HepG2 (cell line): ENCODE measurements around the gene SNRPD3. TPM values are rescaled to one million over a fixed set of nuclear protein-coding genes. Genes with fewer than 3 reads are reported as not detected.
"Not testable (repeated sequence)": the region's sequence is repeated elsewhere in the genome, so short reads cannot be mapped to it uniquely, and the experiment has no call there.

Source experiments
- ATAC-seq: fragments of 200-7000 bp; cut with Tn5 transposase; 3 replicates; pipeline ENCODE4 v1.9.1; 2020; ENCODE audit warnings: mild to moderate bottlenecking, moderate library complexity
- BruUV-seq: library from RNA; stranded (reverse); fragments of 400-500 nt; replicated peaks from 2 replicates; lab custom pipeline; 2021; lab: Mats Ljungman, UMichigan
- CTCF ChIA-PET: fragments of 300-600 bp; formaldehyde crosslinking; extraction: SDS; loops from one replicate; lab custom pipeline; 2021; ENCODE audit warnings: low total read pairs, inconsistent platforms, low intra/inter-chr PET ratio; lab: Yijun Ruan, JAX
- POLR2A ChIA-PET: fragments of 350-600 bp; sonication (Branson Sonifier 250); formaldehyde crosslinking; loops from one replicate; lab custom pipeline; 2020; ENCODE audit warnings: antibody characterized with exemption, inconsistent platforms; lab: Yijun Ruan, JAX
- DNase-seq: peaks from one replicate; pipeline ENCODE4 v3.0.0-alpha.2; 2015; ENCODE audit warnings: low spot score
- FAIRE-seq: peaks from 3 replicates; lab custom pipeline; 2011; peaks lifted over from hg19 to GRCh38; lab: Jason Lieb, UNC
- H2AFZ ChIP-seq: one replicate; pipeline ENCODE4 v1.6.1; 2011; ENCODE audit warnings: low read length, inconsistent platforms
- H3K27ac ChIP-seq: fragments of 300-600 bp; 3 replicates; pipeline ENCODE4 v1.8.0; 2011; ENCODE audit warnings: mixed run types, mild to moderate bottlenecking, mixed read lengths, low read length, inconsistent platforms; ENCODE audit not compliant: insufficient read depth; ENCODE audit errors: extremely low read length
- H3K27me3 ChIP-seq, 2 experiments: fragments of 200-600 bp in 1 of 2; 2 replicates in 1 of 2; 3 replicates in 1 of 2; pipeline versions ENCODE4 v1.6.0 to v1.8.0; 2011; ENCODE audit warnings: low read length in 2 of 2, mild to moderate bottlenecking in 2 of 2, moderate library complexity in 2 of 2, inconsistent platforms in 1 of 2; ENCODE audit not compliant: insufficient read depth in 2 of 2, control insufficient read depth in 1 of 2
- H3K36me3 ChIP-seq, 2 experiments: fragments of 200-600 bp in 1 of 2; replicated peaks in 1 of 2; 2 replicates in 1 of 2; 3 replicates in 1 of 2; pipeline versions ENCODE4 v1.5.1 to v1.8.0; 2011; ENCODE audit warnings: low read length in 2 of 2, inconsistent platforms in 1 of 2; ENCODE audit not compliant: insufficient read depth in 2 of 2, control insufficient read depth in 1 of 2
- H3K4me1 ChIP-seq: 2 replicates; pipeline ENCODE4 v1.5.1; 2012; ENCODE audit warnings: low read length, inconsistent platforms; ENCODE audit not compliant: insufficient read depth
- H3K4me2 ChIP-seq: 2 replicates; pipeline ENCODE4 v1.6.0; 2011; ENCODE audit warnings: low read depth, low read length, inconsistent platforms
- H3K4me3 ChIP-seq, 3 experiments: fragments of 200-600 bp in 1 of 3; sonication (generic), shearing (Covaris generic) in 1 of 3; replicated peaks in 1 of 3; 2 replicates each; pipeline ENCODE4 v1.5.1; 2011 to 2016; ENCODE audit warnings: low read length in 3 of 3, inconsistent platforms in 2 of 3, low read depth in 2 of 3, mild to moderate bottlenecking in 2 of 3, control low read depth in 1 of 3, mixed read lengths in 1 of 3; ENCODE audit not compliant: insufficient read depth in 1 of 3
- H3K79me2 ChIP-seq: one replicate; pipeline ENCODE4 v1.6.1; 2011; ENCODE audit warnings: low read length, inconsistent platforms; ENCODE audit not compliant: insufficient read depth
- H3K9ac ChIP-seq: 2 replicates; pipeline ENCODE4 v1.6.0; 2011; ENCODE audit warnings: mild to moderate bottlenecking, low read depth, low read length, inconsistent platforms; ENCODE audit not compliant: insufficient read depth
- H3K9me3 ChIP-seq: 2 replicates; pipeline ENCODE4 v1.5.1; 2012; ENCODE audit warnings: mild to moderate bottlenecking, low read length
- H4K20me1 ChIP-seq: 2 replicates; pipeline ENCODE4 v1.6.0; 2011; ENCODE audit warnings: inconsistent platforms, mild to moderate bottlenecking, low read length, moderate library complexity; ENCODE audit not compliant: insufficient read depth
- ADNP ChIP-seq: sonication (generic); formaldehyde crosslinking; IDR thresholded peaks from 2 replicates; pipeline ENCODE4 v1.4.0; 2020; ENCODE audit warnings: missing genetic modification reagents
- HOXA3 ChIP-seq: sonication (generic); formaldehyde crosslinking; IDR thresholded peaks from 2 replicates; pipeline ENCODE4 v1.5.0; 2020; ENCODE audit warnings: missing genetic modification reagents
- KDM1A ChIP-seq: IDR thresholded peaks from 2 replicates; pipeline ENCODE4 v1.6.1; 2016; ENCODE audit warnings: missing compliant biosample characterization
- MYC ChIP-seq: sonication (generic); formaldehyde crosslinking; IDR thresholded peaks from 2 replicates; pipeline ENCODE4 v1.9.0; 2021; ENCODE audit warnings: missing genetic modification reagents, borderline replicate concordance
- POLR2A ChIP-seq, 2 experiments: IDR thresholded peaks; 2 replicates each; pipeline ENCODE4 v1.6.1; 2011; ENCODE audit warnings: low read depth in 2 of 2, low read length in 2 of 2, mild to moderate bottlenecking in 1 of 2, moderate library complexity in 1 of 2; ENCODE audit not compliant: insufficient read depth in 1 of 2
- RXRA ChIP-seq: sonication (generic); formaldehyde crosslinking; IDR thresholded peaks from 2 replicates; pipeline ENCODE4 v1.5.1; 2020; ENCODE audit warnings: missing genetic modification reagents
- SALL1 ChIP-seq: sonication (generic); formaldehyde crosslinking; IDR thresholded peaks from 2 replicates; pipeline ENCODE4 v1.8.0; 2022; ENCODE audit warnings: mild to moderate bottlenecking, missing genetic modification reagents
- SAP130 ChIP-seq: IDR thresholded peaks from 2 replicates; pipeline ENCODE4 v1.6.1; 2016; ENCODE audit warnings: low read depth
- ZBTB7A ChIP-seq: sonication (generic); formaldehyde crosslinking; IDR thresholded peaks from 2 replicates; pipeline ENCODE4 v1.8.0; 2022; ENCODE audit warnings: mild to moderate bottlenecking, missing genetic modification reagents
- ZFP36 ChIP-seq: fragments of 150-350 bp; IDR thresholded peaks from 2 replicates; pipeline ENCODE4 v1.6.1; 2018; ENCODE audit warnings: borderline replicate concordance, low read length, low read depth; ENCODE audit not compliant: partially characterized antibody
- ZFP91 ChIP-seq: sonication (generic); formaldehyde crosslinking; IDR thresholded peaks from 2 replicates; pipeline ENCODE4 v1.9.0; 2022; ENCODE audit warnings: missing genetic modification reagents, mild to moderate bottlenecking, borderline replicate concordance
- ZMAT3 ChIP-seq: sonication (generic); formaldehyde crosslinking; conservative IDR thresholded peaks from 2 replicates; pipeline ENCODE4 v1.7.0; 2021; ENCODE audit warnings: missing genetic modification reagents
- ZMYM3 ChIP-seq: sonication (generic); formaldehyde crosslinking; IDR thresholded peaks from 2 replicates; pipeline ENCODE4 v1.5.1; 2020; ENCODE audit warnings: mild to moderate bottlenecking, missing genetic modification reagents
- ZNF281 ChIP-seq: sonication (generic); formaldehyde crosslinking; IDR thresholded peaks from 2 replicates; pipeline ENCODE4 v1.4.0; 2020; ENCODE audit warnings: missing genetic modification reagents, borderline replicate concordance
- ZNF292 ChIP-seq: sonication (generic); formaldehyde crosslinking; IDR thresholded peaks from 2 replicates; pipeline ENCODE4 v1.8.1; 2022; ENCODE audit warnings: mild to moderate bottlenecking, low read depth, missing genetic modification reagents, borderline replicate concordance
- ZNF629 ChIP-seq: sonication (generic); formaldehyde crosslinking; conservative IDR thresholded peaks from 2 replicates; pipeline ENCODE4 v1.5.0; 2020; ENCODE audit warnings: missing genetic modification reagents
- ZNF768 ChIP-seq: sonication (generic); formaldehyde crosslinking; IDR thresholded peaks from 2 replicates; pipeline ENCODE4 v1.4.0; 2020; ENCODE audit warnings: missing genetic modification reagents
- ZSCAN21 ChIP-seq: sonication (generic); formaldehyde crosslinking; IDR thresholded peaks from 2 replicates; pipeline ENCODE4 v1.8.0; 2022; ENCODE audit warnings: mild to moderate bottlenecking, missing genetic modification reagents, moderate library complexity, borderline replicate concordance
- WGBS: methylation state at CpG from one replicate; pipeline ENCODE4 v1.1.6; 2017; ENCODE audit warnings: low lambda C conversion rate; 5-methylcytosine and 5-hydroxymethylcytosine counted together
- in situ Hi-C: cut with HindIII; loops from 2 replicates; pipeline ENCODE4 v1.10.0; 2017; ENCODE audit warnings: low pct_unique_long_range_greater_than_20kb; ENCODE audit not compliant: extremely low pct_ligation_motif_present
- intact Hi-C: fragments of 100-400 bp; cut with micrococcal nuclease; formaldehyde crosslinking; loops from one replicate; pipeline ENCODE4 v1.10.0; 2022; ENCODE audit not compliant: unreplicated experiment
- polyA plus RNA-seq, 8 experiments: library from polyadenylated mRNA; depleted of rRNA in 3 of 8; stranded (reverse) in 7 of 8; unstranded in 1 of 8; fragments of >200 nt; fragmentation: Illumina TruSeq in 4 of 8; extraction: Trizol in 4 of 8; gene quantifications; 2 replicates each; pipeline versions ENCODE4 v1.2.1 to v1.2.3, GENCODE V29; 2011 to 2016; ENCODE audit warnings: low read depth in 4 of 8, missing spikeins in 1 of 8, mixed read lengths in 1 of 8; ENCODE audit not compliant: insufficient read depth in 1 of 8
- total RNA-seq, 5 experiments: library from RNA; depleted of rRNA; stranded (reverse); fragments of >200 nt; fragmentation: Illumina TruSeq; extraction: Trizol; gene quantifications; 2 replicates each; pipeline ENCODE4 v1.2.3, GENCODE V29; 2016; ENCODE audit warnings: low read depth in 1 of 5

SNRPD3 gene
- total and polyA plus RNA-seq, 2 of the 13 experiments (the other 11 are each of a cell fraction or from before 2014, with no cell fraction given) = 110 to 209 TPM

- peaks cover 40% of the 10 kb centered on the region for H3K4me1 ChIP-seq
- H3K36me3 ChIP-seq, H4K20me1 ChIP-seq, H3K9me3 ChIP-seq, FAIRE-seq, CTCF ChIA-PET, in situ Hi-C loops, DNase-seq, H3K79me2 ChIP-seq, H3K27me3 ChIP-seq: not testable (repeated sequence)
- TSS peak; percentile 72 for BruUV-seq
- POLR2A ChIA-PET = interaction anchor here (0.7 to 4.1 kb wide), 10 partner anchors 9 to 252 kb away, joined by 3 to 76 read pairs (median 4); partner anchors contain the start of genes GUCD1 and LRRC75B
- peak within 1 kb of the TSS; percentile 54 for H2AFZ ChIP-seq
- peak; percentile 19 for ATAC-seq
- H3K9ac ChIP-seq = peak within 1 kb of the TSS; percentile 64
- H3K27ac ChIP-seq = peak within 1 kb of the TSS; percentile 82
- H3K4me3 ChIP-seq = peak within 1 kb of the TSS; percentile 52 to 80 (median 68); a peak in 5 of 6 replicates
- 0% methylated on average over 10 of the region's 22 CpGs for WGBS
- intact Hi-C loops = loop anchor here (2.0 kb wide), 1 partner anchor 52 kb away; no protein-coding TSS in a partner anchor
- peak within 1 kb of the TSS; percentile 78 for H3K4me2 ChIP-seq
- TF ChIP-seq SAP130 (CRISPR knock-in tag) (0 out of 2 replicates have a peak, but pooled peaks have one; percentile 19), RXRA (0 out of 2 replicates have a peak, but pooled peaks have one; percentile 18), HOXA3 (CRISPR knock-in tag) (0 out of 2 replicates have a peak, but pooled peaks have one; percentile 12), ZNF292 (0 out of 2 replicates have a peak, but pooled peaks have one; percentile 35), ZFP91 (CRISPR knock-in tag) (peak; percentile 97), KDM1A (peak; percentile 66; the same call in 1 of the 2 replicates), ZNF281 (peak; percentile 27; the same call in 1 of the 2 replicates), ZSCAN21 (peak; percentile 52; the same call in 1 of the 2 replicates), ZBTB7A (CRISPR knock-in tag) (0 out of 2 replicates have a peak, but pooled peaks have one; percentile 18), ZNF768 (CRISPR knock-in tag) (peak; percentile 100), MYC (0 out of 2 replicates have a peak, but pooled peaks have one; percentile 6), SALL1 (CRISPR knock-in tag) (peak; percentile 38; the same call in 1 of the 2 replicates), POLR2A (IDR thresholded peaks at IDR 0.05; ENCODE audit: insufficient read depth in 1 of 2, low read depth in 2 of 2, low read length in 2 of 2) (peak; percentile 20 to 51; a peak in 3 of 4 replicates), ZMYM3 (peak; percentile 98), ZNF629 (CRISPR knock-in tag) (peak; percentile 64), ZMAT3 (CRISPR knock-in tag) (0 out of 2 replicates have a peak, but pooled peaks have one; percentile 16), ADNP (CRISPR knock-in tag) (peak; percentile 86; the same call in 1 of the 2 replicates), ZFP36 (peak; percentile 51)
Observed at GRCh38 chr22:24602847-24603769, 47.3 kb downstream of the SNRPD3 start, which contains the start of gene GGT1. Gene GGT1, plus strand, starts transcription at chr22:24603193. Its CDS starts 7,889 bp downstream, at chr22:24611082.
